ENCODE data around the gene THAP6.

THAP6 gene

DNA sequence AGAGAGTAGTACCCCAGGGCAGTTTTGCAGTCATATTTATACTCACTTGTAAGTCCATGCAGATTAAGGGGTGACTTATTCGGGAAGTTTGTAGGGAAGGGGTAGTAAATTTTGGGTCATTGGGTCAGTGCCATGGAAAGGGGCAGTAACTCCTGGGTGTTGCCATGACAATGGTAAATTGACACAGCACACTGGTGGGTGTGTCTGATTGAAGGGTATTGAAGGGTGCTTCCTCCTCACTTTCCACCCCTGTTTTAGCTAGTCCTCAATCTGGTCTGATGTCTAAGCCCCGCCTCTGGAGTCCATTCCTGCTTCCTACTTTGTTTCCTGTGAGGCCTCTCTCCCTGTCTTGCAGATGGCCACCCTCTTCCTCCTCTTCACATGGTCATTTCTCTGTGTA lies 53.5 kb downstream of the THAP6 start:
- no peak for DNase-seq (ENCODE audit: low read depth in 4 of 4, low spot score in 1 of 4)
